ENCODE data around the gene SDC4.
A peak's percentile ranks its signal among the peaks of the same experiment; 100 is the strongest.

The SDC4 gene

DNA sequence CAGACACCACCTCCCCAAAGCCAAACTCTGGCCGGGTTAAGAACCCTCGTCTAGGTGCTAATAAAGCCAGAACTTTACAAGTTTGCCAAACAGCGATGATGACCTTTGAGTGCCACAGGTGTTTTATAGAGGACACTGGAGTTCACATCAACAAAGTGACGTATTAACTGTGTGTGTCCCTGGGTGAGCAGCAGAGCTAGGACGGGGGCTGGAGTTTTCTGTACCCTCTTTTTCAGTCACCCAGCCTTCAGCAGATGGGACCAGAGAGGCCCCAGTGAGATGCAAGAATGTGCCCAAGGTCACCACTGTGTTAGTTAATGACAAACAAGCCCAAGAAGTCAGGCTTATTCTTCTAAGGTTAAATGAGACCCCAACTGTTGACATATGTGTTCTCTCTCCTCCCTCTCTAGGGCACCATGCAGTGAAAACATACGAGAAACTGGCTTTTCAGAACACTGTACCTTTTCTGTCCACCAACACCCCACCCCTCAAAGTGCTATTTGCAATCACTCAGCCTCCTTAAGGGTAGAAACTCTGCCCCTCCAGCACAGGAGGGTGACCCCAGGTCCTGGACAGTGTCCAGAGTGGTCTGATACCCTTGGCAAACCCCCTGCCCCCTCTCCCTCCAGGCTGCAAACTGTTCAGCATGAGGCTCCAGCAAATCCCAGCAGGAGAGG lies 5.2 kb downstream of the SDC4 start:
- no peak for DNase-seq

DNA sequence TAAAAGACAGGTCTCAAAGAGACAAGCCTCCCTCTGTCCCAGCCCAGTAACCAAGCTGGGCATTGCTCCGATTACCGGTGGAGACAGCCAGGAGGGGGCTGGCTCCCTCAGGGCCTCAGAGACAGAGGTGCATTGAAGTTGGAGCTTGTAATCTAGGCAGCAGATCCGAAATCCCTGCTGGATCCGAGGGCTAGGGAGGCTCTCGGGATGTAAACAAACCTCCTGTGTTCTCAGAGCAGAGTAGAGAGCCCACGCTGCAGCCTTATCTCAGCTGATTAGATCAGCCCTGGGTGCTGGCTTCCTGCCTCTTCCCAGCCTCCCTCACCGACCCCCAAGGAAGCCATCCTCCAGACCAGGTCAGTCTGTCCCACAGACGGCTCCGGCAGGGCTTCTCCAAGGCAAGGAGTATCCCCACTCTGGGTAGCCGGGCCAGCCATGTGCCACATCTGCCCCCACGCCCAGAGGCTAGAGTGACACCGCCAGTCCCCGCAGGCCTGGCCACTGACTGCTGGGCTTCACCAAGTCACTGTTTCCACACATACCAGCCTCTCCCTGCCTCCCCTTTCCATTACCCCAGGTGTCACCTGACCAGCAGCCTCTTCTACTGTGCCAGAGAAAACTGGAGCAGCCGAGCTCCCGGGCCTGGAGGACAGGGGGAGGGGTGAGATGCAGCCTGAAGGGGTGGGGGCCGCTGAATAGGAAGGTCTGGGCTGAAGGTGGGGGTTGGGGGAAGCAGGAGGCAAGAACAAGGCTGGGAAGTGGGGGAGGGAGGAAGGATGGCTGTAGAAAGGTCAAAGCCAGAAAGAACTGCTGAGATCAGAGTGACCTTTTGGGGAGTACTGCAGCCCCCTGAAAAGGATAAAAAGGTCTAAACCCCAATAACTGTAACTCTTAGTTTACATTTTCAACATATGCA lies 6.0 kb downstream of the SDC4 start:
- peak; percentile 62 for DNase-seq

DNA sequence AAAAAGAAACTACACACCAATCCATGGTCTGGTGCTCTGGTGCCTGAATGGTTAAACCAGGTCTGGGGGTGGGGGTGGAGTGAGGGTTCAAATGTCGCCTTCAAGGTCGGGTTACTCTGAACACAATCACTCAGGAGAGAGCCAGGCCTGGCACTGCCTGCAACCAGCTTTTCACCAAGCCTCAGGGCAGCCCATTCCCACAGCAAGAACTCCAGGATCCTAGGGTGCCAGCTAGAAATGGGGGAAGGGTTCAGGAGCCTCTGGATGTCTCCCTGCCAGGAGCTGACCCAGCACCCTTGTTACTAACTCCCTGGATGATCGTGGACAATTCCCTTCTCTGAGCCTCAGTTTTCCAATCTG lies 6.7 kb downstream of the SDC4 start:
- DNase-seq: no peak

DNA sequence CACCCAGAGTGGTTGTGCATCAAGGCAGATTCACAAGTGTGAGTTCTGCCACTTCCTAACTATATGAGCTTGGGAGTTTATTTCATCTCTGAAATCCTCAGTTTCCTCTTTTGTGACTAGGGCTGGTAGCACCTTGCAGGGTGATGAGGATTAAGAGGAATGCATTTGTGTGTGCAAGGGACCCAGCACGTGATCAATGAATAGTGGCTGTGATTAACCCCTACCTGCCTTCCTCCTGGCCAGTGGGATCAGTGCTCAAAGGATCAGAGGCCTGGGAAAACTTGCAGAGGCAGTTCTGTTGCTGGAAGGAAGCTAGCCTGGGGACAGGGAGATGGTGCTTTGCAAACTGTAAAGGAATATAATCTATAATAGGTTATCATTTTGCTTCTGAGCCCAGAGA lies 7.3 kb downstream of the SDC4 start:
- DNase-seq: no peak

DNA sequence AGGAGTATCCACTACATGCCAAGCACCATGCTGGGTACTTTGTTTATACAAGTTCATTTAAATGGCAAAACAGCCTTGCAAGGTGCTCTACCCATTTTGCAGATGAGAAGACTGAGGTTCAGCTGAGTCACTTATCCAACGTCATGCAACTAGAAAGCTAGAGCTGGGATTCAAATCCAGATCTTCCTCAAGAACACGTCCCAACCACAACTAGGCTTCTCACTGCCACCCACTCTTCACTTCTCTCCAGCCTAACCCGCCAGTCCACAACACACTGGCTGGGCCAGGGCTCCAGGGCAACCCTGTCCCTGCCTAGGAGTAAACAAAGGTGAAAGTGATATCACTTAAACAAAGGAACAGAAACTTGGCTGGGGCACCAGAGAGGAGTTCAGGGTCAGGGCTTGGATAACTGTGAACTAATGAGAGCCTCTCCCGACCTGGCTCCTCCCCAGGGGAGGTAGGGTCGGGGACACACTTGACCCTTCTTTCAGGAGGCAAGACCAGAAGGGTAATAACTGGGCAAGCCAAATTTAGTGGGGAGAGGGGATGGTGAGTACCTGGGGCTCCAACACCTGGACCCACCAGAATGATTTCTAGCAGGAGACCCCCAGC lies 7.9 kb downstream of the SDC4 start:
- no peak for DNase-seq

DNA sequence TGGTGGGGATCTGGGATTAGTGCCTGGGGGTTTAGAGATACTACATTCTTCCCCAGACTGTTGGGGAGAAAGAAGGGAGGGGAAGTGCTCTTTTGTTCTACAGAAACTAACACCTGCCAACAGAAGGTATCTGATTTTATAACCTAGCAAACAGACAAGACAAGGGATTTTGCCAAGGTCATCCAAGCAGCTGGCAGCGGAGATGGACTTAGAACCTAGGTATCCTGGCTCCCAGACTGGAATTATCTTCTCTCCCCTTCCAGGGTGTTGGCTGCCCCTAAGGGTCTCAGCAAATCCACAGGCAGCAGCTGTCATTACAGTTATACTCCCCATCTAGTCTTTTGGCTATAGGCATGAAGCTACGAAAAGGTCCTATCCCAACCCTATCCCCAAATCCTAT lies 8.4 kb downstream of the SDC4 start:
- no peak for DNase-seq

DNA sequence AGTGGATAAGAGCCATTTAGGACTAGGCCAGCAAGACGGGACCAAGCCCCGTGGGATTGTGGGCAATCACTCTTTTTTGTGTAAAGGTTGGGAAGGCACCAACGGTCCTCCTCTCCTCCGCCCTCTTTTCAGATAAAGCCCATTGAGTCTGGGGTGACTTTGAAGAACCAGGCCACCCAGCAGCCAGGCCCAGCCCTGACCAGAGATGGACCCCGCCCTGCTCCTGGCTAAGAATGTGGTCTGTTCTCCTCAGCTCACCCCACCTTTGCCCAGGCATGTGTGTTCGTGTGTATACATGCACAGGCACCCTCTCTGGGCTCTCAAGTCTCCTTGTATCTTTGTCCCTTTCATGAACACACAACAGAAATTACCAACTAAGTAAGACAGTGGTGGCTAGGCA lies 9.1 kb downstream of the SDC4 start:
- DNase-seq: no peak

DNA sequence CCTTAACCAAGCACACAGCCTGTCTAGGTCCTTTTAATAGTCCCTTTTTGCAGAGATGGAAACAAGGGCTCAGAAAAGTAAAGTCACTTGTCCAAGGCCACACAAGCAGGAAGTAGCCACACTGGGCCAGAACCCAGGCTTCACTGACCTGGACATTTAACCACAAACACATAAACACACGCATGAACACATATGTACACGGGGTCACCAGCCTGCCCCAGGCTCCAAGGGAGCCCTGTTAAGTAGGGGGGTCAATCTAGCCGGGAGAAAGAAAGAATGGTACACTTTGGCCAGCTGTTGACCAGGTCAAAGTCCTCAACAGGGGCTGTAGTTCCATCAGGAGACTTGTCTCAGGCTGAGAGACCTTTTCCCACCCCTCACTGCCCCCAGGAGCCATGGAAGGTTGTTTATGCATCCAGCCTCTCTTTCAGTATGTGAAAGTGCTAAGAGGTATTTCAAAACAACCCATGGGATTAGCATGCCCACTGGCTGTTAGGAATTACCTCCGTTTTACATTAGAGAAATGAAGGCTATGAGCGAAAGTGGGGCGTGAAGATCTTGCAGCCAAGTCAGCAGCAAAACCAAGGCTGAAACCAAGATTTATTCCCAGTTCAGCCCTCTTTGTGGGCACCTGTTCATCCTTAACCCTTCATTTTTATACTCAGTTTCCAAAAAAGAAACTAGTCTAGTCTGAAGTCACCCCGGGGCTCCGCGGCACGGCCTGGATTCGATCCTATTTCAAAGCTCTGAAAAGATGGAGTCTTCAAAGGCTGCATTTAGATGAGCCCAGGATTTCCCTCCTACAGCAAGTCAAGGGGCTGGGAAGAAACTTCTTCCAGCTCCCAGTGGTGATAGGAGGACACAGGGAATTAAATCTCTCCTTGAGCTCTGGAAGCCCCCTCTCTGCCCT lies 9.8 kb downstream of the SDC4 start:
- DNase-seq: no peak

DNA sequence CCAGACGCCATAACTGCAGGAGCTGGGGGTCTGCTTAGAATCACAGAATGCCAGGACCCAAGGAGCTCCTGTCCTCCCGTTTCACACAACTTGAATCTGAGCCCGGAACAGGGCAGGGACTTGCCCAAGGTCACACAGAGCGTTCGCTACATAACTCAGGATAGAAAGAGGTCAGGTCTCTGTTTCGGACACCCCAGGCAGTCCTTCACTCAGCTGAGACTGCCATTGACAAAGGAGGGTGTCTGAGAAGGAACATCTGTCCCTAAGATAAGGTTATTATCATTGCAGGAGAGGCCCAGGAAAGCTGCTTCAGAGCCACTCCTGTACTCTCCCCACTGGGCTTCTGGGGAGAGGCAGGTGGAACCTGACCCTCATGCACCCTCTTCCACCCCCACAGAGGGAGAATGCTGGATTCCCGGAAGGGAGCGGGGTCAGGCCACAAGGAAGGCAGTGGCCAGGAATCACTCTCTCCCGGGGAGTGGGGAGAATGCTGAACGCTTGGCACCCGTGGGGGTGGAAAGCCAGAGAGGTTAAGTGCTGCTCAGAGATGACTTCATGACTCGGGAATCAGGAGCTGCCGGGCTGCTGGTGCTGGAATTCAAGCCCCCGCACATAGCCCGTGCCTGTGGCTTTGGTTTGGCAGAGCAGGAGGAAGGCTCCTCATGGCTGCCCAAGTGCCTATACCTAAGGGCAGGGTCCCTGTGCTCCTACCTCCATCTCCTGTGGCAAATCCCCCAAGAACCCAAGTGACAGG lies 10.7 kb downstream of the SDC4 start:
- DNase-seq: peak; percentile 98

DNA sequence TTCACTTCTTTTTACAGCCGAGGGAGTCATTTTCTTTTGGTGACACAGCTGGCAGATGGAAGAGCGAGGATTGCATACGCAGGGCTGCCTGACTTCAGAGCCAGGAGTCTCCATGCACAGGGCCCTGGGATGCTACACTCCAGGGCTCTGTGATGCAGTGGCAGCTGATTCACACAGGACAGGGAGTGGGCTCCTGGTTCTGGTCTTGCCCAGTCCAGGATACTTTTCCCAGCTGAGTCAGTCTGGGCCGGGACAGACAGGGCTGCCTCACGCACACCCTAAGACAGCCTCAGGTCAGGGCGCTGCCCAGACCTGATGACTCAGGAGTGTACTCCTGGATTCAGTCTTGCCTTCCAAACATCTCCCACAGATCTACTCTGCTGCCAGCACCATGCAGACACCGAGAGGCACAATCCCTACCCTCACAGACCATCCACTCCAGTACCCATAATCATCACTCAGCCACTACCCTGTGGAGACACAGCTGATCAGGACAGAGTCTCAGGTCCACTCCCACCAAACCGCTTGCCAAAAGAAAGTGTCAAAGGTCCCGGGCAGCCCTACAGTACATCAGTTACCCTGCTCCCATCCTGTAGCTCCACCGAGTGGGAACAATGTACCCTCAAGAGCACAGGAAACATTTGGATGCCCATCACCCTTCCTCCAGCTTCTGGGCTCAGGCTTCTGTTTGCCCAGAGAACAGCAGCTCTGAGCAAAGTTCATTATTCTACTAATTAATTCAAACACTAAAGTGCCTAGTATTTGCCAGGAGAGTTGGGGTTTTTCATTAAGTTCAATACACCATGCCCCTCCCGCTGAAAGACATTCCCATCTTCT lies 11.5 kb downstream of the SDC4 start:
- peak; percentile 96 for DNase-seq

DNA sequence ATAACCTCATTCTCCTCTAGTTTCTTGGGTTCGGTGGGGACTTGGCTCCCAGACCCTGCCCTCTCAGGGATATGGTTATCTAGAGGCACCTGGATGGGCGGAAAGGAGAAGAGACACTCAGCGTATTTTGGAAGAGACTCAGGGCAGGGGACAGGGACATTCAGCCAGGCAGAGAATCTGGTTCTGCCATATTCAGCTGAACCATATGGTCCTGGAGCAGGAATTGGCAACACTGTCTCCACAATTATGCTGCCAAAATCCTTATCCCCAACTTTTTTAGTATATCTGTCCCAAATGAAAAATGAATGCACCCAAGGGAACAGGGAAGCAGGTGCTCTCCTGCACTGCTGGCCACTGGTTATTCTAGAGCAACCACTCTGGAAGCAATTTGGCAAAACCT lies 17.7 kb downstream of the SDC4 start:
- no peak for DNase-seq

DNA sequence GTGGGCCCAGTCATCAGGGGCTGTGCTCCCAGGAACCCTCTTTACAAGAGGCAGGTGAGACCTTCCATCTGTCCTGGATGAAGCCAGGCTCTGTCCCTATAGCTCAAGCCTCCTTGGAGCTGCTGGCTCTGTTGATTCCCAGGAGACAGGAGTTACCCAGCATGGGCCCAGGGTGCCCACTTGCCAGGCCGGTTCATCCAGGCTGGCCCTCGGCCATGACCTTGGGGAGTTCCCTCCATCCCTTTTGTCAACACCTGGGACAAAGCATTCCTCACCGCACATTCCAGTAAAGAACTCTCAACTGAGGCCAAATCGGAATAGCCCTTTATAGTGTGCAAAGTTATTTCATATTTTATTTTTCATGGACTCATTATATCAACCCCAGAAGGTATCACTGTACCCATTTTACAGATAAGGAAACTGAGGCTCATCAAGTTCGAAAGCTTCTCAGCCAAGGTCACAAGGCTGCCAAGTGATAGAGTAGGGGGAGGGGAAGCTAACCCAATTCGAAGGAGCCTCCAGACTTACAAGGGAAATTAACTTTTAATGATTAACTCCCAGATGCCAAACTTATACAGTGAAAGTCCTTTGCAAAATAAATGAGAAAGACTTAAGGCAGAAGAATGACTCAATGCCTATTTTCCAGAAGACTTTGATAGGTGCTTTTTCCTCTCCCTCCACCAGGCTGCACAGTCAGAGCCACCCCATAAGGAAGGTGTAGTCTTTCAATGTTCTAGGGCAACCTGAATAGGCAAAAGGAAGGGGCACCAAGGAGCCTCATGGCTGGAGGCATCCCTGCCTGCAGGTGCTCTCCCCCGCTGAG lies 18.5 kb downstream of the SDC4 start:
- no peak for DNase-seq

DNA sequence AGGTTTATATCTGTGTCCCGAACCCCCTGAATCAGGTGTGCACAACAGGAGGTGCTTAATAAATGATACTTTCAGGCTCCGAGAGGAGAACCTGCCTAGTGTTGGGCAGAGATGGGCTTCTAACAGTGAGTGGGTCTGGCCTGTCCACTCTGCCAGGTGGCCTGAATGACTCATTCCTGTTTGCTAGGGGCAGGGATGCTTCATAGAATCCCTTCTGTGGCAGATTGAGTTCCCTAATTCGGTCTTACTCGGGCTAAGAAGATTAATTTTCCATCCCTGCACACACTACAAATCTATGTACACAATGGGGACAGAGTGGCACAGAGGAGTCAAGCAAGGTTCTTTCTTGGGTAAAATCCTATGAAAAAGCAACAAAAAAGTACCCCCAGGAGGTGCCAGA lies 19.8 kb downstream of the SDC4 start:
- DNase-seq: no peak

DNA sequence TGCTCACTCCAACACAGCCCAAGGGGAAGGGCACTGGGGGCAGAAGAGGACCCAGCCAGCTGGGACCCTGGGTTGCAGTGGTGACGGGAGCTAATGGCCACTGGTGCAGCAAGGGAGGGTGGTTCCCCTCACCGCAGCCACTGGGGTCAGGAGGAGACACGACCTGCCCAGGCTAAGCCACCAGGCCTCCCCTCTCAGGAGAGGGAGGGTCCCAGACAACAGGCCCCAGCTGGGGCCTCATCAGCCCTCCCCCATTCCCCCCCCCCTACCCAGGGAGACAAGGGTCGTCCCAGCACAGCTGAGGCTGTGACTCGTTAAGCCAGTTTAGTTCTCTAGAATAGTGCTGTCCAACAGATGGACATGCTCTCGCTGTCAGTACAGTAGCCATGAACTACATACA lies 22.9 kb downstream of the SDC4 start:
- DNase-seq: no peak

DNA sequence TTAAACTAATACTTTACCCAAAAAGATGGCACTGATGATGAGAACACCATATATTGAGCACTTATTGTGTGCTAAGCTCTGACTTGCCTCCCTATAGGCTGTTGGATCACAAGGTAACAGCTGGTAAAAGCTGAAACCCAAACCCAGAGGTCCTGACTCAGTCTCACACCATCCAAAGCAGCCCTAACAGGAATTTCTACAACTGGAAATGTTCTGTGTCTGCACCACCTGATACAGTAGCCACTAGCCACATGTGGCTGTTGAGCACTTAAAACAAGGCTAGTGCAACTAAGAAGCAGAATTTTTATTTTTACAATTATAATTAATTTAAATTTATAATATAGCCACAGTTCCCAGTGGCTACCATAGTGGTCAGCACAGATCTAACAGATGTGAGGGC lies 24.5 kb downstream of the SDC4 start:
- no peak for DNase-seq

DNA sequence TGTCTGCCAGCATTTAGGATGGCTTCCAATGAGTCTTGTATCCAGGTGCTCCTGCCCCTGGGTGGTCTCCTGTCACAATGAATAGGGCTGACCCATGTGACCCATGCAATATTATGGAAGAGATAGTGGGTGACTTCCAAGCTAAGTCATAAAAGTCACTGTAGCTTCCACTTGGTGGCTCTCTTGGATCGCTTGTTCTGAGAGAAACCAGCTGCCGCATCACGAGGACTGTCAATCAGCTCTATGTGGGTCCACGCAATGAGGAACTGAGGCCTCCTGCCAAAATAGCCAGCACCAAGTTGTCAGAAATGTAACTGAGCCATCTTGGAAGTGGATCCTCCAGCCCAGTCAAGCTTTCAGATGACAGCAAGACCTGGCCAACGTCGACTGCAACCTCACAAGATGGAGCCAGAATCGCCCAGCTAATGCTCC lies 25.3 kb downstream of the SDC4 start:
- peak; percentile 34 for DNase-seq

DNA sequence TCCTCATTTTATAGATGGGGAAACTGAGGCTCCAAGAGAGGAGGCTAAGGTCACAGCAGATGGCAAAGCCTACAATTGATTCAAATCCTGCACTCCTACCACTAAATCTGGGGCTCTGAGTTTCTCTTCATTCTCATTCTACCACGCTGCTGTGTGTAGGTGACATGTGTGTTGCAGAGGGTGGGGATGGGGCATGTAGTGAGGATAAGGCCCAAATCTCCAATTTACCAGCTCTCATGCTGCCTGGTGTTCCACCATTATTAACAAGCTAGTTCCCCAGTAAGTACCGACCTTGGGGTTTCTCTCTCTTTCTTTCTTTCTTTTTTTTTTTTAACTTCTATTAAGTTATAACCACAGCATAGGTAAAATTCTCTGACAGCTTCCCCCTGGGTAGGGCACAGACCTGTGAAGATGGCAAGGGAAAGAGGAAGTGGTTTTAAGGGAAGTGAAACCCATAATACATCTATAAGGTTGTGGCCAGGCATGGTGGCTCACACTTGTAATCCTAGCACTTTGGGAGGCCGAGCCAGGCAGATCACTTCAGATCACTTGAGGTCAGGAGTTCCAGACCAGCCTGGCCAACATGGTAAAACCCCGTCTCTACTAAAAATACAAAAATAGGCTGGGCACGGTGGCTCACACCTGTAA lies 27.2 kb downstream of the SDC4 start:
- DNase-seq: no peak

DNA sequence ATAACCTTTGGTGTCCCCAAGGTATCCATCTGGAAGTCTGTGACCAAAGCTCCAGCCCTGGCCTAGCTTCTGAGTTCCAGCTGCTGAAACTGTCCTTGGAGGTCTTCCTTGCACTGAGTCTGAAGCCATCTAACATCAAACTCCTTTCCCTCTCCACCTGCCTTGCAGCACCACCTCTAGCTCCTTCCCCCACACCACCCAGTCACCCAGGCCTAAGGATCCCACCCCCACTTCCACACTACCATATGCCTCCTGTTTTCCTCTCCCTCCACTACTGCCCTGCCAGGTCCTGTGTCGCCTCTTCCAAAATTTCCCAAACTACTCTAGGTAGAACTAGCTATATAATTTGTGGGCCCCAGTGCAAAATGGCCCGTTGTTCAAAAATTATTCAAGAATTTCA lies 29.3 kb downstream of the SDC4 start:
- DNase-seq: no peak

DNA sequence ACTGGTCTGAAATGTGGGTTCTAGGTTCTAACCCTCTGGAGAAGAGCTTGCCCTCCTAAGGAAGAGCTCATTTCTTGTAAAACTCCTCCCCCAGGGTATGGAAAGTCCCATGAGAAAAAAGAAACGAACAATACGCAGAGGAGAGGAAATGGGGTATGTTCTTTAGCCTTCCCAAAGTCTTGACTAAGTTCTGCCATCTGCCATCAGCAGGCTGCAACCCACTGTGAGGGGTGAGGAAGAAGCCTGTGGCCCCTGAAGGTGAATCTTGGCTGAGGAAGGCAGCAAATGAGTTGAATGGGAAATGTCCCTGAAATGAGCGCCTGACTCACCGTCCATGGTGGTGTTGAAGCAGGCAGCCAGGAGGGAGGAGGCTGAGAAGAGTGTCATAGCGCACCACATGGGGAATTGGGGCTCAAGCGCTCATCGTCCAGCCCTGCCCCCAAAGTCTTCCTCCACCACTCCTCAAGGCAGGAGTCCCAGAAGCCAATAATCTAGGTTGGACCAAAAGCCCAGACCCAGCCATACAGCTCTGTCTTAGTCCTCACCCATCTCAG lies 29.8 kb downstream of the SDC4 start:
- no peak for DNase-seq

DNA sequence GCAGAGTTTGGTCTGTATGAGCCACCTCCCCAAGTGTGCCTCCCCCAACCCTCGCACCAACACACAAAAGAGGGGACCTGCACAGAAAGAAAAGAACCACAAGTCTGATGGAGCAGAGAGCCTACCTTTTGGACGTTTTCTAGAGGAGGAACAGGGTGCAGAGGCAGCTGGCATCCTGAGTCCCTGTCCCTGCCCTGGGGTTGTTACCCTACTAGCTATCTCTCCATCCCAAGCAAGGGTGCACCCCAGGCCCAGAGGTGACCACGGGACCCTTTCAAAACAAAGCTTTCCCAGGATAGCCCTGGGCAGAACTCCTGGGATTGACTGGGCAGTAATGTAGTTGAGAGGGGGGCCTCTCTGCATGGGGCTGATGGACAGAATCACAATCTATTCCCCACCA lies 30.4 kb downstream of the SDC4 start:
- DNase-seq: no peak

Data from EL (cell line).